ENCODE measurements around the gene SPATS2.

Gene SPATS2

DNA sequence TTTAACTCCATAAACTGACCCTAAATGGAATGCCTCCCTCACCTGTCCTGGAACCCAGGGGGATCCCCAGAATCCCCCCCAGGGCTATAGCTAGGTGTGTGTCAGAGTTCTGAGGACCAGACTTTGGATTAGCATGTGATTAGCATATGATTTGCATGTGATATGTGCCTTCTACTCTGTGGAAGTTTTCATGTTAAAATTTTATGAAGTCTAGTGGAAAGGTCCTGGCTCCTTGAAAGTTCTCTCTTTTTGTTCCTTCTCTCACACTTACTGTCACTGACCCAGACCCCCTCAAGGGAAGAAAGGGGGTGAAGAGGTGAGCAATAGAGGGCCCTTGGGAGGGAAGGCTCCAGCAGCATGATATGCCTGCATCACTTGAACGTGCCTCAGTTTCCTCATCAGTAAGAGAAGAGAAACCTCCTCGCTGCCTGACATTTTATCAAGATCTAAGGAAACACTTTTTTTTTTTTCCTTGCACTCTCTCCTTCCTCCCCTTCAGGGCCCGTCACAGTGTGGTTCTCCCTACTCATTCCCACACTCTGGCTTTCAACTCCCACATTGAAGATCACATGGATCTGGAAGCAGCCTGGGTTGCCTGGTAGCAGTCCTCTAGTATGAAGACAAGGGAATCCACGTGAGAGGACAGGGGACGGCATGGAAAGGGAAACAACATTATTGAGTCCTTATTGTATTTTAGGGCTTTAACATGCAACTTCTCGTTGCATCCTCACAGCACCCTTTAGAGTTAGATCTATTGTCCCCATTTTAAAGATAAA is 27.0 kb upstream of the SPATS2 start:
- DNase-seq (ENCODE audit: low read depth, low spot score): no peak
- H3K9me3 ChIP-seq (ENCODE audit: low read depth, low read length): no peaks in the 10 kb centered on the region
- TF ChIP-seq FOXP2 (optimal IDR thresholded peaks at IDR 0.05; ENCODE audit: control extremely low read depth, extremely low read length, insufficient read depth) (no peak), POLR2AphosphoS5 (IDR thresholded peaks at IDR 0.05; ENCODE audit: borderline replicate concordance, low read depth, low read length) (no peak), EZH2 (IDR thresholded peaks at IDR 0.05) (no peak)
- H3K36me3 ChIP-seq (ENCODE audit: insufficient read depth, low read length): no peaks in the 10 kb centered on the region
- H3K4me3 ChIP-seq: no peak overlapping the region
- H3K27ac ChIP-seq: no peak overlapping the region
- no peak overlapping the region for H3K9ac ChIP-seq (ENCODE audit: insufficient read length)

GRCh38 chr12:49340971-49341776 is 26.1 kb upstream of the SPATS2 start:
- TF ChIP-seq FOXP2 (optimal IDR thresholded peaks at IDR 0.05; ENCODE audit: control extremely low read depth, extremely low read length, insufficient read depth) (no peak), EZH2 (IDR thresholded peaks at IDR 0.05) (no peak), POLR2AphosphoS5 (IDR thresholded peaks at IDR 0.05; ENCODE audit: borderline replicate concordance, low read depth, low read length) (no peak)
- H3K36me3 ChIP-seq (ENCODE audit: insufficient read depth, low read length): no peaks in the 10 kb centered on the region
- no peak overlapping the region for H3K27ac ChIP-seq
- H3K4me3 ChIP-seq: no peak overlapping the region
- no peak for DNase-seq (ENCODE audit: low read depth, low spot score)
- H3K9me3 ChIP-seq (ENCODE audit: low read depth, low read length): no peaks in the 10 kb centered on the region
- H3K9ac ChIP-seq (ENCODE audit: insufficient read length): no peak overlapping the region

- Histone ChIP-seq H3K36me3 (ENCODE audit: insufficient read depth, low read length) (no peaks in the 10 kb centered on the region), H3K4me3 (no peak overlapping the region), H3K9me3 (ENCODE audit: low read depth, low read length) (no peaks in the 10 kb centered on the region), H3K9ac (ENCODE audit: insufficient read length) (no peak overlapping the region), H3K27ac (no peak overlapping the region)
- no peak for TF ChIP-seq POLR2AphosphoS5 (IDR thresholded peaks at IDR 0.05; ENCODE audit: borderline replicate concordance, low read depth, low read length)
- no peak for TF ChIP-seq FOXP2 (optimal IDR thresholded peaks at IDR 0.05; ENCODE audit: control extremely low read depth, extremely low read length, insufficient read depth)
- no peak for TF ChIP-seq EZH2 (IDR thresholded peaks at IDR 0.05)
- no peak for DNase-seq (ENCODE audit: low read depth, low spot score)
Measured at GRCh38 chr12:49341777-49342065, 25.5 kb upstream of the SPATS2 start.

DNA sequence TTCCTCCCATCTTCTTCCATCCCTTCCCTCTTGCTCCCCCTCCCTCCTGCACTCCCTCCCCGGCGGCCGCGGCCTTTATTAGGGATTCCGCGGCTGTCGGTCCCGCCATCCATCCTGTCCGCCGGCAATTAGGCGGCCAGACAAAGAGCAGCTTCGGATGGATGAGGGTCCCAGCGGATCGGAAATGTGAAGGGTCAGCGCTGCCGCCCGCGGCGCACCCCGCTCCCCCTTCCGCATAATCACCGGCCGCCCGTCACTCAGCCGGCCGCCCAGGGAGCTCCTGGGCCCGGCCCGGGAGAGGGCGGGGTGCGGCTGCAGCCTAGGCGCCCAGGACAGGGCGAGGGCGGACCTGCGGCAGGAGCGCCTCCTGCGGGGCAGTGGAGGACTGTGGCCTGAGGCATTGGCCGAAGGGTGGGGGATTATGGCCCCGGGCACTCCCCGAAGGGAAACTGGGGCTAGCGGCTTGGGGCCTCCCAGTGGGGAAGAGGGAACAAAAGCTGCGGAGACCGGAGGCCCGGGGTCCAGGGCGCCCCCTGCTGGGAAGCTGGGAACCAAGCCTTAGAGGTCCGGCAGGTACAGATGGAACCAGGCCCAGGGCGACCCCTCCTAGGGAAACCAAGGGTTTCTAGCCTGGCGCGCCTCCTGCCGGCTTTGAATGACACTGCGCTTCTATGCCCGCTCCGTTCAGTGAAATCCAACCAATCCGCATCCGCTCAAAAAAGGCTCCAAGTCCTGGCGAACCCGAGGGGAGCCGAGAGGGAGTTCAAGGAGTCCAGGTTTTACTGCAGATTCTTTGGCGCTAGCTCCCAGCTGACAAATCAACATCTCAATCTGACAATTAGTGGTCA is 25.0 kb upstream of the SPATS2 start:
- no peak overlapping the region for H3K9ac ChIP-seq (ENCODE audit: insufficient read length)
- DNase-seq (ENCODE audit: low read depth, low spot score): no peak

DNA sequence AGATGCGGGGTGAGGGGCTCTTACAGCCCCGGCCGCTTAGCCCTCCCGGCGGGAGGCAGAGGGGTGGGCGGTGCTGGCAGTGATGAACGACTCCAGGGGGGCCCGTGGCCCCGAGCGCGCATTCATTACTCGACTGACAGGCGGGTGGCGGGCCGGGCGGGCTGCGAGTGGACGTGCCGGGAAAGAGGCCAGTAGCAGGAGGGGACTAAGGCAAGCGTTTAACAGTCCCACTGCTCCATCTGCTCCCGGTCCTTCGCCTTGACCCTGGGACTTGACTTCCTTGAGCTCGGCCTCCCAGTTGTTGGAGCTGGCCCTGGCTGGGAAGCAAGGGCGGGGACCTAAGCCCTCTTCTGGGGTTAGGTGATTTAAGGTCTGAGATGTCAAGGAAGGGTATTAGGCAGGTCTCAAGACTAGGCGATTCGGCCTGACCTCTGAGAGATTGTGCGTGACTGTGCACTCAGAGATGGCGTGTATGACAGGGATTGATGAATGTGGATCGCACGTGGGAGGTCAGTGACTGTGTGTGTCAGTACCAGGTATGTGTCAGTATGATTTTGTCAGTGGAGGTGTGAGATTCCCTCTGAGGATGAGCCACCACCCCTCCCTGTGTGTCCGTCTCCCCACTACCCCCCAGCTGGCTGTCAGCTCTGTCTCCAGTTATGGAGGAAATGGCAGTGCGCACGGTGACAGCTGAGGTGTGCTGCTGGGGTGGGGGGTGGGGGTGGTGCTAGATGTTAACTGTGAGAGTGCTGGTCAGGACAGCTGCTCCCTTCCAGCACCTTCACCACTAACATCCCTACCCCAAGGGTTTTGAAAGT is 24.1 kb upstream of the SPATS2 start:
- no peak for TF ChIP-seq FOXP2 (optimal IDR thresholded peaks at IDR 0.05; ENCODE audit: control extremely low read depth, extremely low read length, insufficient read depth)
- no peak for TF ChIP-seq EZH2 (IDR thresholded peaks at IDR 0.05)
- no peak for TF ChIP-seq POLR2AphosphoS5 (IDR thresholded peaks at IDR 0.05; ENCODE audit: borderline replicate concordance, low read depth, low read length)
- no peak for DNase-seq (ENCODE audit: low read depth, low spot score)
- Histone ChIP-seq H3K9ac (ENCODE audit: insufficient read length) (no peak overlapping the region), H3K27ac (no peak overlapping the region), H3K4me3 (no peak overlapping the region), H3K36me3 (ENCODE audit: insufficient read depth, low read length) (no peaks in the 10 kb centered on the region), H3K9me3 (ENCODE audit: low read depth, low read length) (no peaks in the 10 kb centered on the region)

More for the DNA sequence above, 25.0 kb upstream of the SPATS2 start:
- H3K27ac ChIP-seq: no peak overlapping the region
- H3K36me3 ChIP-seq (ENCODE audit: insufficient read depth, low read length): no peaks in the 10 kb centered on the region
- TF ChIP-seq POLR2AphosphoS5 (IDR thresholded peaks at IDR 0.05; ENCODE audit: borderline replicate concordance, low read depth, low read length) (no peak), EZH2 (IDR thresholded peaks at IDR 0.05) (no peak), FOXP2 (optimal IDR thresholded peaks at IDR 0.05; ENCODE audit: control extremely low read depth, extremely low read length, insufficient read depth) (no peak)
- no peak overlapping the region for H3K4me3 ChIP-seq
- H3K9me3 ChIP-seq (ENCODE audit: low read depth, low read length): no peaks in the 10 kb centered on the region

DNA sequence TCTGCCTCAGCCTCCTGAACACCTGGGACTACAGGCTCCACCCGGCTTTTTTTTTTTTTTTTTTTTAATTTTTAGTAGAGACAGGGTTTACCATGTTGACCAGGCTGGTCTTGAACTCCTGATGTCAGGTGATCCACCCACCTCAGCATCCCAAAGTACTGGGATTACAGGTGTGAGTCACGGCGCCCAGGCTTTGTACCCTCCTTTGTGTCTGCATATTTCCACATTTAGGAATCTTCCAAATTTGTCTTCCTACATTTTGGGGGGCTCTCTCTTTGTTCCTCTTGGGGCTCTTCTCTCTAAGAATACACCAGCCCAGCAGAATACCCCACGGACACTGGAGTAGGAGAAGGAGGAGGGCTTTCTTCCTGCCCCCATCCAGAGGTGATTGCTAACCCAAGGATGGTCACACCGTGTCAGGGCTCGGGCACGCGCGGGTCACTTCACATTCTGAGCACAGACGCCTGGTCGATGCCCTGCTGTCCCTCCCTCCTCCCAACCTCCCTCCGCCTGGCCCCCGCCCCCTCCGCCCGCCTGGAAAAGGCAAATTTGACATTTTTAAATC is 22.7 kb upstream of the SPATS2 start:
- no peak for TF ChIP-seq EZH2 (IDR thresholded peaks at IDR 0.05)
- no peak for TF ChIP-seq FOXP2 (optimal IDR thresholded peaks at IDR 0.05; ENCODE audit: control extremely low read depth, extremely low read length, insufficient read depth)
- TF ChIP-seq POLR2AphosphoS5 (IDR thresholded peaks at IDR 0.05; ENCODE audit: borderline replicate concordance, low read depth, low read length): no peak
- no peak for DNase-seq (ENCODE audit: low read depth, low spot score)

GRCh38 chr12:49345051-49345824 is 22.0 kb upstream of the SPATS2 start:
- H3K27ac ChIP-seq: no peak overlapping the region
- H3K36me3 ChIP-seq (ENCODE audit: insufficient read depth, low read length): no peaks in the 10 kb centered on the region
- TF ChIP-seq EZH2 (IDR thresholded peaks at IDR 0.05) (no peak), FOXP2 (optimal IDR thresholded peaks at IDR 0.05; ENCODE audit: control extremely low read depth, extremely low read length, insufficient read depth) (no peak), POLR2AphosphoS5 (IDR thresholded peaks at IDR 0.05; ENCODE audit: borderline replicate concordance, low read depth, low read length) (no peak)
- H3K4me3 ChIP-seq: no peak overlapping the region
- DNase-seq (ENCODE audit: low read depth, low spot score): no peak
- no peaks in the 10 kb centered on the region for H3K9me3 ChIP-seq (ENCODE audit: low read depth, low read length)
- no peak overlapping the region for H3K9ac ChIP-seq (ENCODE audit: insufficient read length)

More for the DNA sequence above, 22.7 kb upstream of the SPATS2 start:
- H3K9ac ChIP-seq (ENCODE audit: insufficient read length): no peak overlapping the region
- H3K36me3 ChIP-seq (ENCODE audit: insufficient read depth, low read length): no peaks in the 10 kb centered on the region
- H3K27ac ChIP-seq: no peak overlapping the region
- no peak overlapping the region for H3K4me3 ChIP-seq
- no peaks in the 10 kb centered on the region for H3K9me3 ChIP-seq (ENCODE audit: low read depth, low read length)

All from SK-N-MC (cell line).